SK-N-MC (cell line): ENCODE measurements around the gene DUSP22.

Experiments
- EZH2 ChIP-seq: fragments of 200-600 bp; sonication (generic); IDR thresholded peaks from one replicate; pipeline ENCODE4 v1.6.1; 2017; ENCODE audit warnings: antibody characterized with exemption
- FOXP2 ChIP-seq: optimal IDR thresholded peaks from 2 replicates; pipeline ENCODE3; 2011; ENCODE audit warnings: mild to moderate bottlenecking, moderate library complexity; ENCODE audit not compliant: insufficient read depth; ENCODE audit errors: extremely low read length, control extremely low read depth
- POLR2AphosphoS5 ChIP-seq: IDR thresholded peaks from 2 replicates; pipeline ENCODE4 v1.6.1; 2012; ENCODE audit warnings: mild to moderate bottlenecking, low read depth, low read length, borderline replicate concordance

GRCh38 chr6:360349-360748, 68.1 kb downstream of the DUSP22 start:
- TF ChIP-seq POLR2AphosphoS5: no peak
- no peak for TF ChIP-seq EZH2
- no peak for TF ChIP-seq FOXP2
